ENCODE data around the gene MAJIN.

- no peak for TF ChIP-seq CTCF (conservative IDR thresholded peaks at IDR 0.05; ENCODE audit: low read depth, low read length)
- no peak for TF ChIP-seq EZH2 (IDR thresholded peaks at IDR 0.05; ENCODE audit: borderline replicate concordance, low read depth, low read length, poor library complexity, severe bottlenecking)
Measured at GRCh38 chr11:64971421-64972233, at the start of gene MAJIN.
